AG04450 (cell line): Measurements from ENCODE around the gene TSPAN13. TPM values are rescaled to one million over a fixed set of nuclear protein-coding genes. Genes with fewer than 3 reads are reported as not detected.

ENCODE experiments used
- CTCF ChIA-PET: fragments of 300-600, 350-600 bp; formaldehyde crosslinking; extraction: SDS; loops from one replicate; lab custom pipeline; 2022; ENCODE audit warnings: antibody characterized with exemption, inconsistent platforms; lab: Charles Lee
- POLR2A ChIA-PET: fragments of 350-600 bp; formaldehyde crosslinking; extraction: SDS; loops from one replicate; lab custom pipeline; 2021; ENCODE audit warnings: antibody characterized with exemption, inconsistent platforms; lab: Yijun Ruan, JAX
- DNase-seq: peaks from one replicate; pipeline ENCODE4 v3.0.0-alpha.2; 2011; ENCODE audit warnings: low read depth, low spot score
- H3K27ac ChIP-seq: one replicate; pipeline ENCODE4 v1.5.1; 2012; ENCODE audit warnings: low read depth, low read length, control low read depth
- H3K27me3 ChIP-seq: one replicate; pipeline ENCODE4 v1.6.0; 2012; ENCODE audit warnings: low read length; ENCODE audit not compliant: control insufficient read depth, insufficient read depth
- H3K4me3 ChIP-seq: 2 replicates; pipeline ENCODE4 v1.5.1; 2011; ENCODE audit warnings: mild to moderate bottlenecking, low read depth, low read length, control low read depth
- H3K9me3 ChIP-seq: 2 replicates; pipeline ENCODE4 v1.5.1; 2012; ENCODE audit warnings: low read length; ENCODE audit not compliant: control insufficient read depth, insufficient read depth
- CTCF ChIP-seq: IDR thresholded peaks from 2 replicates; pipeline ENCODE4 v1.5.1; 2011; ENCODE audit warnings: low read depth, low read length, control low read depth, inconsistent platforms
- polyA plus RNA-seq: library from polyadenylated mRNA; depleted of rRNA; stranded (reverse); fragments of >200 nt; gene quantifications from 2 replicates; pipeline ENCODE4 v1.2.3, GENCODE V29; 2011; rRNA removed

The TSPAN13 gene
- polyA plus RNA-seq, 1 experiment: 10.1 TPM

GRCh38 chr7:16822029-16822428, 68.5 kb downstream of the TSPAN13 start:
- Histone ChIP-seq H3K9me3 (no peaks in the 10 kb centered on the region), H3K4me3 (no peak overlapping the region), H3K27ac (no peak overlapping the region), H3K27me3 (no peaks in the 10 kb centered on the region)
- no peak for TF ChIP-seq CTCF
- CTCF ChIA-PET: no interaction called here
- POLR2A ChIA-PET: no interaction called here
- DNase-seq: no peak

- POLR2A ChIA-PET: no interaction called here
- CTCF ChIA-PET: no interaction called here
- no peak for DNase-seq
Observed at GRCh38 chr7:16826060-16826459, 72.5 kb downstream of the TSPAN13 start.

GRCh38 chr7:16833373-16833772, 79.8 kb downstream of the TSPAN13 start:
- no peak for DNase-seq
- POLR2A ChIA-PET: no interaction called here
- Histone ChIP-seq H3K9me3 (no peaks in the 10 kb centered on the region), H3K27me3 (no peaks in the 10 kb centered on the region), H3K27ac (no peak overlapping the region), H3K4me3 (no peak overlapping the region)
- no peak for TF ChIP-seq CTCF
- CTCF ChIA-PET: no interaction called here

More at GRCh38 chr7:16826060-16826459, 72.5 kb downstream of the TSPAN13 start:
- Histone ChIP-seq H3K27ac (no peak overlapping the region), H3K9me3 (no peaks in the 10 kb centered on the region), H3K4me3 (no peak overlapping the region), H3K27me3 (no peaks in the 10 kb centered on the region)
- no peak for TF ChIP-seq CTCF

Other genes starting within 250 kb of the TSPAN13 start
- not detected in 2 replicates for gene LRRC72, start 226.9 kb upstream of the TSPAN13 start, polyA plus RNA-seq
- 25.0 and 31.8 TPM in 2 replicates for gene ANKMY2, start 108.0 kb upstream of the TSPAN13 start, polyA plus RNA-seq
- 84.4 and 87.6 TPM in 2 replicates for gene BZW2, start 107.6 kb upstream of the TSPAN13 start, polyA plus RNA-seq
- gene AGR2, start 51.2 kb downstream of the TSPAN13 start, polyA plus RNA-seq: 0.17 and 0.60 TPM in 2 replicates
- not detected in 2 replicates for gene AGR3, start 128.2 kb downstream of the TSPAN13 start, polyA plus RNA-seq